HepG2 (cell line): Measurements from ENCODE around the gene BCL2L1. TPM values are rescaled to one million over a fixed set of nuclear protein-coding genes. Genes with fewer than 3 reads are reported as not detected.

Source experiments
- CC2D1A ChIP-seq: sonication (generic); formaldehyde crosslinking; IDR thresholded peaks from 2 replicates; pipeline ENCODE4 v1.8.1; 2023; ENCODE audit warnings: mild to moderate bottlenecking, missing genetic modification reagents
- CHCHD3 ChIP-seq: sonication (generic); formaldehyde crosslinking; IDR thresholded peaks from 2 replicates; pipeline ENCODE4 v1.8.0; 2022; ENCODE audit warnings: mild to moderate bottlenecking, missing genetic modification reagents, moderate library complexity
- GATAD1 ChIP-seq: IDR thresholded peaks from 2 replicates; pipeline ENCODE4 v1.6.1; 2016; ENCODE audit warnings: missing genetic modification reagents, missing compliant biosample characterization
- GZF1 ChIP-seq: sonication (generic); formaldehyde crosslinking; IDR thresholded peaks from 2 replicates; pipeline ENCODE4 v1.5.1; 2020; ENCODE audit warnings: mild to moderate bottlenecking, missing genetic modification reagents
- HDAC2 ChIP-seq: sonication (generic); formaldehyde crosslinking; IDR thresholded peaks from 2 replicates; pipeline ENCODE4 v1.4.0; 2020; ENCODE audit warnings: missing genetic modification reagents
- IKZF1 ChIP-seq: fragments of 450-650 bp; IDR thresholded peaks from 2 replicates; pipeline ENCODE4 v1.7.1; 2016
- MAZ ChIP-seq, 2 experiments: sonication (generic) in 1 of 2; formaldehyde crosslinking in 1 of 2; IDR thresholded peaks; 2 replicates each; pipeline versions ENCODE4 v1.5.0 to v1.6.1; 2012 to 2020; ENCODE audit warnings: low read depth in 2 of 2, mild to moderate bottlenecking in 2 of 2, borderline replicate concordance in 1 of 2, improper control_type of control experiment in 1 of 2, low read length in 1 of 2, missing genetic modification reagents in 1 of 2, moderate library complexity in 1 of 2
- NR2C2 ChIP-seq: sonication (generic); formaldehyde crosslinking; IDR thresholded peaks from 2 replicates; pipeline ENCODE4 v1.4.0; 2020; ENCODE audit warnings: missing genetic modification reagents, mild to moderate bottlenecking, moderate library complexity, borderline replicate concordance
- PBX3 ChIP-seq: sonication (generic); formaldehyde crosslinking; IDR thresholded peaks from 2 replicates; pipeline ENCODE4 v1.8.1; 2023; ENCODE audit warnings: missing genetic modification reagents, inconsistent platforms, borderline replicate concordance
- PHB2 ChIP-seq: fragments of 450-650 bp; IDR thresholded peaks from 2 replicates; pipeline ENCODE4 v1.6.1; 2018; ENCODE audit not compliant: partially characterized antibody
- PRPF4 ChIP-seq: fragments of 200-400 bp; formaldehyde crosslinking; IDR thresholded peaks from 2 replicates; pipeline ENCODE4 v1.6.1; 2016; ENCODE audit warnings: low read length, low read depth; ENCODE audit not compliant: poor library complexity, severe bottlenecking
- SMAD3 ChIP-seq: sonication (generic); formaldehyde crosslinking; IDR thresholded peaks from 2 replicates; pipeline ENCODE4 v1.4.0; 2020; ENCODE audit warnings: missing genetic modification reagents
- SOX13 ChIP-seq, 3 experiments: fragments of 450-650 bp in 1 of 3; sonication (generic) in 1 of 3; formaldehyde crosslinking in 1 of 3; IDR thresholded peaks in 2 of 3; conservative IDR thresholded peaks in 1 of 3; 2 replicates each; pipeline versions ENCODE4 v1.5.0 to v1.6.1; 2016 to 2020; ENCODE audit warnings: antibody characterized with exemption in 1 of 3, mild to moderate bottlenecking in 1 of 3, missing compliant biosample characterization in 1 of 3, missing genetic modification reagents in 1 of 3, moderate library complexity in 1 of 3
- YEATS2 ChIP-seq: sonication (generic); formaldehyde crosslinking; IDR thresholded peaks from 2 replicates; pipeline ENCODE4 v1.4.0; 2020; ENCODE audit warnings: missing genetic modification reagents, borderline replicate concordance
- ZNF687 ChIP-seq: sonication (generic); formaldehyde crosslinking; IDR thresholded peaks from 2 replicates; pipeline ENCODE4 v1.5.1; 2020; ENCODE audit warnings: mild to moderate bottlenecking, missing genetic modification reagents, moderate library complexity
- ZSCAN21 ChIP-seq: sonication (generic); formaldehyde crosslinking; IDR thresholded peaks from 2 replicates; pipeline ENCODE4 v1.8.0; 2022; ENCODE audit warnings: mild to moderate bottlenecking, missing genetic modification reagents, moderate library complexity, borderline replicate concordance
- polyA plus RNA-seq, 8 experiments: library from polyadenylated mRNA; depleted of rRNA in 3 of 8; stranded (reverse) in 7 of 8; unstranded in 1 of 8; fragments of >200 nt; fragmentation: Illumina TruSeq in 4 of 8; extraction: Trizol in 4 of 8; gene quantifications; 2 replicates each; pipeline versions ENCODE4 v1.2.1 to v1.2.3, GENCODE V29; 2011 to 2016; ENCODE audit warnings: low read depth in 4 of 8, missing spikeins in 1 of 8, mixed read lengths in 1 of 8; ENCODE audit not compliant: insufficient read depth in 1 of 8
- total RNA-seq, 5 experiments: library from RNA; depleted of rRNA; stranded (reverse); fragments of >200 nt; fragmentation: Illumina TruSeq; extraction: Trizol; gene quantifications; 2 replicates each; pipeline ENCODE4 v1.2.3, GENCODE V29; 2016; ENCODE audit warnings: low read depth in 1 of 5
- TF ChIP-seq, protein P1 (sequence below): sonication (generic); formaldehyde crosslinking; IDR thresholded peaks from 2 replicates; pipeline ENCODE4 v1.5.0; 2020; ENCODE audit warnings: mild to moderate bottlenecking, missing genetic modification reagents, borderline replicate concordance
- TF ChIP-seq, protein P2 (sequence below): sonication (generic); formaldehyde crosslinking; IDR thresholded peaks from 2 replicates; pipeline ENCODE4 v1.4.0; 2020; ENCODE audit warnings: missing genetic modification reagents, low read depth, mild to moderate bottlenecking, borderline replicate concordance

BCL2L1 gene
- total and polyA plus RNA-seq, 2 of the 13 experiments (the other 11 are each of a cell fraction or from before 2014, with no cell fraction given): 164 to 258 TPM

- peak; percentile 21; the same call in 1 of the 2 replicates for TF ChIP-seq ZSCAN21 (CRISPR knock-in tag)
- no peak for TF ChIP-seq CC2D1A (CRISPR knock-in tag)
- no peak for TF ChIP-seq IKZF1
- TF ChIP-seq, protein P1, sequence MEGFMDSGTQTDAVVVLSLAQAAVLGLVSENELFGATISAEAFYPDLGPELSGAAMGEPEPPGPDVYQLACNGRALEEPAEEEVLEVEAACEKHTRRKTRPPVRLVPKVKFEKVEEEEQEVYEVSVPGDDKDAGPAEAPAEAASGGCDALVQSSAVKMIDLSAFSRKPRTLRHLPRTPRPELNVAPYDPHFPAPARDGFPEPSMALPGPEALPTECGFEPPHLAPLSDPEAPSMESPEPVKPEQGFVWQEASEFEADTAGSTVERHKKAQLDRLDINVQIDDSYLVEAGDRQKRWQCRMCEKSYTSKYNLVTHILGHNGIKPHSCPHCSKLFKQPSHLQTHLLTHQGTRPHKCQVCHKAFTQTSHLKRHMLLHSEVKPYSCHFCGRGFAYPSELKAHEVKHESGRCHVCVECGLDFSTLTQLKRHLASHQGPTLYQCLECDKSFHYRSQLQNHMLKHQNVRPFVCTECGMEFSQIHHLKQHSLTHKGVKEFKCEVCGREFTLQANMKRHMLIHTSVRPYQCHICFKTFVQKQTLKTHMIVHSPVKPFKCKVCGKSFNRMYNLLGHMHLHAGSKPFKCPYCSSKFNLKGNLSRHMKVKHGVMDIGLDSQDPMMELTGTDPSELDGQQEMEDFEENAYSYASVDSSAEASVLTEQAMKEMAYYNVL (CRISPR knock-in tag): peak; percentile 55; the same call in 1 of the 2 replicates
- no peak; the same call in none of the 2 replicates for TF ChIP-seq HDAC2
- no peak for TF ChIP-seq PHB2
- TF ChIP-seq YEATS2 (CRISPR knock-in tag): peak; percentile 71; the same call in 1 of the 2 replicates
- no peak for TF ChIP-seq GZF1 (CRISPR knock-in tag)
- no peak; the same call in 1 of the 2 replicates for TF ChIP-seq SMAD3 (CRISPR knock-in tag)
- TF ChIP-seq, protein P2, sequence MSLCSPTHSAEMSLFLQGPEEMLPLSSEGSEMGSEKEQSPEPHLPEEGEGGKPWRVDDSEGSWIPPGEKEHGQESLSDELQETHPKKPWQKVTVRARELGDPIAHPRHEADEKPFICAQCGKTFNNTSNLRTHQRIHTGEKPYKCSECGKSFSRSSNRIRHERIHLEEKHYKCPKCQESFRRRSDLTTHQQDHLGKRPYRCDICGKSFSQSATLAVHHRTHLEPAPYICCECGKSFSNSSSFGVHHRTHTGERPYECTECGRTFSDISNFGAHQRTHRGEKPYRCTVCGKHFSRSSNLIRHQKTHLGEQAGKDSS: peak; percentile 98
- peak; percentile 53 for TF ChIP-seq GATAD1 (CRISPR knock-in tag)
- TF ChIP-seq NR2C2: no peak; the same call in none of the 2 replicates
- TF ChIP-seq CHCHD3: no peak
- TF ChIP-seq ZNF687 (CRISPR knock-in tag): peak; percentile 100
- TF ChIP-seq MAZ (IDR thresholded peaks at IDR 0.05; ENCODE audit: borderline replicate concordance, low read depth, low read length): peak; percentile 94; the same call in 1 of the 2 replicates
- peak; percentile 83 for TF ChIP-seq MAZ (CRISPR knock-in tag; IDR thresholded peaks at IDR 0.05; ENCODE audit: low read depth)
- no peak for TF ChIP-seq PRPF4
- no peak for TF ChIP-seq PBX3 (CRISPR knock-in tag)
- TF ChIP-seq SOX13 (IDR thresholded peaks at IDR 0.05): no peak
- peak; percentile 53 to 84 for TF ChIP-seq SOX13 (CRISPR knock-in tag; conservative IDR thresholded peaks at IDR 0.05 in 1 of 2, IDR thresholded peaks at IDR 0.05 in 1 of 2)
Measured at GRCh38 chr20:31661625-31662371, 60.9 kb downstream of the BCL2L1 start (continued).
